Choroid plexus epithelial cell (primary cell): ENCODE measurements around the gene ITPKC.

Experiments used
- DNase-seq: peaks from one replicate; pipeline ENCODE4 v3.0.0-alpha.2; 2010; ENCODE audit warnings: low read depth
- H3K4me3 ChIP-seq: 2 replicates; pipeline ENCODE4 v1.5.1; 2011; ENCODE audit warnings: low read depth, mild to moderate bottlenecking, control low read depth, low read length, moderate library complexity
- CTCF ChIP-seq: conservative IDR thresholded peaks from 2 replicates; pipeline ENCODE4 v1.5.1; 2011; ENCODE audit warnings: low read depth, mild to moderate bottlenecking, control low read depth, inconsistent platforms, low read length, moderate library complexity

ITPKC gene

GRCh38 chr19:40733149-40733548 is 16.2 kb downstream of the ITPKC start:
- no peak overlapping the region for H3K4me3 ChIP-seq
- TF ChIP-seq CTCF, result no peak
- no peak for DNase-seq

GRCh38 chr19:40735013-40735771 is 18.3 kb downstream of the ITPKC start:
- no peak for DNase-seq
- TF ChIP-seq CTCF, result no peak
- H3K4me3 ChIP-seq, result no peak overlapping the region

GRCh38 chr19:40736661-40737060 is 19.7 kb downstream of the ITPKC start:
- DNase-seq, result no peak
- TF ChIP-seq CTCF, result no peak
- H3K4me3 ChIP-seq, result no peak overlapping the region

- H3K4me3 ChIP-seq, result no peak overlapping the region
- no peak for TF ChIP-seq CTCF
- no peak for DNase-seq
Observed at GRCh38 chr19:40737102-40737644, 20.3 kb downstream of the ITPKC start.

GRCh38 chr19:40739030-40739839 is 22.3 kb downstream of the ITPKC start:
- DNase-seq, result no peak
- TF ChIP-seq CTCF, result no peak
- H3K4me3 ChIP-seq, result no peak overlapping the region

- DNase-seq, result no peak
- H3K4me3 ChIP-seq, result no peak overlapping the region
- TF ChIP-seq CTCF, result no peak
Observed at GRCh38 chr19:40739871-40740703, 23.2 kb downstream of the ITPKC start.
